Kidney (tissue), 14 donors: ENCODE measurements around the gene PARD6G. TPM values are rescaled to one million over a fixed set of nuclear protein-coding genes. Genes with fewer than 3 reads are reported as not detected.

ENCODE experiments used
- DNase-seq, 5 donors: peaks; one replicate each; pipeline ENCODE4 v3.0.0-alpha.2; 2013 to 2020
- FAIRE-seq: peaks from 2 replicates; lab custom pipeline; 2012; peaks lifted over from hg19 to GRCh38; lab: Jason Lieb, UNC
- H3K27ac ChIP-seq, 2 donors: one replicate each; pipeline ENCODE4 v1.7.0; 2013; ENCODE audit warnings: low read depth in 2 of 2, low read length in 2 of 2, inconsistent platforms in 1 of 2
- H3K27me3 ChIP-seq: one replicate; pipeline ENCODE4 v1.7.1; 2013; ENCODE audit warnings: low read length, inconsistent platforms; ENCODE audit not compliant: control insufficient read depth, insufficient read depth
- H3K36me3 ChIP-seq, 3 donors: one replicate each; pipeline versions ENCODE4 v1.7.0 to v1.7.1; 2013; ENCODE audit warnings: low read length in 3 of 3, control low read depth in 1 of 3, inconsistent platforms in 1 of 3; ENCODE audit not compliant: insufficient read depth in 3 of 3, control insufficient read depth in 2 of 3
- H3K4me1 ChIP-seq, 3 donors: one replicate each; pipeline versions ENCODE4 v1.7.0 to v1.7.1; 2013; ENCODE audit warnings: low read length in 3 of 3, inconsistent platforms in 1 of 3, low read depth in 1 of 3; ENCODE audit not compliant: control insufficient read depth in 2 of 3, insufficient read depth in 2 of 3
- H3K4me3 ChIP-seq, 3 donors: one replicate each; pipeline versions ENCODE4 v1.7.0 to v1.8.1; 2013; ENCODE audit warnings: low read length in 3 of 3, control low read depth in 1 of 3, inconsistent platforms in 1 of 3
- H3K9ac ChIP-seq, 3 donors: one replicate each; pipeline versions ENCODE4 v1.7.0 to v1.7.1; 2013; ENCODE audit warnings: low read length in 3 of 3, control low read depth in 1 of 3, inconsistent platforms in 1 of 3
- H3K9me3 ChIP-seq, 3 donors: one replicate each; pipeline versions ENCODE4 v1.7.0 to v1.7.1; 2013; ENCODE audit warnings: low read length in 3 of 3, control low read depth in 1 of 3, inconsistent platforms in 1 of 3; ENCODE audit not compliant: control insufficient read depth in 2 of 3, insufficient read depth in 1 of 3
- intact Hi-C: fragments of 100-400 bp; cut with DNase I; formaldehyde crosslinking; loops from one replicate; pipeline ENCODE4 v1.11.1; 2022
- polyA plus RNA-seq: library from polyadenylated mRNA; stranded (reverse); fragments of 350-450 nt; fragmentation: Illumina TruSeq; extraction: RNeasy Lipid Tissue Mini Kit (QIAGEN cat#74804); gene quantifications from one replicate; pipeline ENCODE4 v1.2.3, GENCODE V29; 2014; ENCODE audit warnings: low read depth, low replicate concordance; ENCODE audit not compliant: insufficient read depth
- total RNA-seq: library from RNA; stranded (reverse); fragmentation: NEBNext Ultra II Directional; extraction: Animal tissue kit (Norgen Biotek cat#: 25700); gene quantifications from one replicate; pipeline ENCODE4 v1.2.1, GENCODE V29; 2021
- TF ChIP-seq, protein P1 (sequence below): IDR thresholded peaks from 3 replicates; pipeline ENCODE4 v1.5.1; 2012; ENCODE audit warnings: mild to moderate bottlenecking, moderate library complexity, borderline replicate concordance; ENCODE audit not compliant: insufficient read depth; ENCODE audit errors: extremely low read depth
- donor health status: control.
- donor health status: control.
- donor health status: control.
- donor health status: control.
- donor health status: control.
- donor health status: DM: yes; HTN: yes; CAD: no.
- donor health status: Normal renal cell carcinoma (clear cell type).

Gene PARD6G
- total and polyA plus RNA-seq, 2 donors from 2014 or later: 1.9 to 10.7 TPM

DNA sequence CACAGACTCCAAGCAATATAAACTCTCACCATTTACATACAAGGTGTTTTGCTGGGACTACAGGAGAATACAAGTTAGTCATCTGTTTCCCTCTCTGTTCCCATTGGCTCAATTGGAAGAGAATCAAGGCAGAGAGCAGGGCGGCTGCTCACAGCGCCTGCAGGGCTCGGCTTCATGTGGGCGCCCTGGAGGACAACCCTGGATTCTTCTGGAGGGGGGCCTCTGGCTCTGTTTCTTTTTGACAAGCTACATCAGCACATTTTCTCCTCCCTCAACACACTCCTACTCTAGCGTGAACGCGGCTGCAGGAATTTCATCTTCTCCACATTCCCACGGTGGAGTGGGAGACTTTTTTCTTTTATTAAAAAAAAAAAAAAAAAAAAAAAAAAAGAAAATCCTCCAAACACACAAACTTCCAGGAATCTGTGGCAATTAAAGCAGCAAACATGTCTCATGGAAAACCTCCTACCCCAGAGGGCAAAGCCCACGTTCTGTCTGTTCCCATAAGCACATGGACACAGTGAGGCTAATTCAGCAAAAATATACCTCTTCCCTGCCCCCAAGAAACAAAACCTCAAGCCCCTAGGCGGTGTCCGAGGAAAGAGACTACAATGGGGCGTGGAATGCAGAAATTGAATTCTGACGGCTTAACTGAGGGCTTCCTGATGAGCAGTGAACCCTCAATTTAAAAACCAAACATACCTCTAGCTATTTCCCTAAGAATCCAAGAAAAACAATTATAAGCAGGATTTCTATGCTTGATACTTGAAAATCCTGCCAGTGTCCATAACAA is 50.6 kb downstream of the PARD6G start:
- intact Hi-C loops: no loop called here
- H3K36me3 ChIP-seq: no peaks in the 10 kb centered on the region
- no peak overlapping the region for H3K4me3 ChIP-seq
- no peaks in the 10 kb centered on the region for H3K9me3 ChIP-seq
- TF ChIP-seq, protein P1, sequence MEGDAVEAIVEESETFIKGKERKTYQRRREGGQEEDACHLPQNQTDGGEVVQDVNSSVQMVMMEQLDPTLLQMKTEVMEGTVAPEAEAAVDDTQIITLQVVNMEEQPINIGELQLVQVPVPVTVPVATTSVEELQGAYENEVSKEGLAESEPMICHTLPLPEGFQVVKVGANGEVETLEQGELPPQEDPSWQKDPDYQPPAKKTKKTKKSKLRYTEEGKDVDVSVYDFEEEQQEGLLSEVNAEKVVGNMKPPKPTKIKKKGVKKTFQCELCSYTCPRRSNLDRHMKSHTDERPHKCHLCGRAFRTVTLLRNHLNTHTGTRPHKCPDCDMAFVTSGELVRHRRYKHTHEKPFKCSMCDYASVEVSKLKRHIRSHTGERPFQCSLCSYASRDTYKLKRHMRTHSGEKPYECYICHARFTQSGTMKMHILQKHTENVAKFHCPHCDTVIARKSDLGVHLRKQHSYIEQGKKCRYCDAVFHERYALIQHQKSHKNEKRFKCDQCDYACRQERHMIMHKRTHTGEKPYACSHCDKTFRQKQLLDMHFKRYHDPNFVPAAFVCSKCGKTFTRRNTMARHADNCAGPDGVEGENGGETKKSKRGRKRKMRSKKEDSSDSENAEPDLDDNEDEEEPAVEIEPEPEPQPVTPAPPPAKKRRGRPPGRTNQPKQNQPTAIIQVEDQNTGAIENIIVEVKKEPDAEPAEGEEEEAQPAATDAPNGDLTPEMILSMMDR: no peak
- H3K4me1 ChIP-seq: peaks cover 0 to 7% (median 2%) of the 10 kb centered on the region in 3 donors
- H3K27ac ChIP-seq: peak overlapping the region in 1 of 2 donors; percentile 60
- peak in 4 of 5 donors; percentile 41 to 81 (median 56) for DNase-seq
- FAIRE-seq: no peak
- no peak overlapping the region for H3K9ac ChIP-seq
- H3K27me3 ChIP-seq: no peaks in the 10 kb centered on the region

DNA sequence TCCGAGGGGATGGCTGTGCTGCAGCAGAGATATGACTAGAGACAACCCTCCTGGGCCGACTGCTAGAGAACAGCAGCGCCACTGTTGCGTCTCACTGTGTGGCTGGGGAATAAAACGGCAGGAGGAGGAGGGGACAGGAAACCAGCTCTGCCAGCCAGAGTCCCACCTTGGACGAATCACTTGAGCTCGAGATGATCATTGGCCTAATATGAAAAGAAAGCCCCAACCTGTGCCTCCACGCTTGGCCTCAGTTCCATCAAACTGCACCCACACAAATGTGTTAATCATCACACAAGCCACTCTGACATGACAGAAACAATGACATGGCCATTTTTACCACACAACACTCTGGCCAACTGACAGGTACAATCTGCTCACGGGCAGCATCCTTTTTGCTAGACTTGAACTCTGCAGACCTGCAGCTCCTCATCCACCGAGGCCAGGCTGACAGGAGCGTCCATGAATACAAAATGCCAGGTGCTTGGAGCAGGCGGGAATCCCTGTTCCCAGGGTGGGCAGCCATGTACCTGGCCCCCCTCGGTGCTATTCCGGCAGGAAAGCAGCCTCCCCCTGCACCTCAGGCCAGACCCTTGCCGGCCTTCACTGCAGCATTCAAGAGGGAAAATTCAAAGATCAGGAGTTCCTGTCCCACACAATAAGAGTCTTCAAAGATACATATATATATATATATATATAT is 52.3 kb downstream of the PARD6G start:
- FAIRE-seq (no peak), DNase-seq (peak in 1 of 5 donors; percentile 9)
- intact Hi-C loops: no loop called here
- H3K4me1 ChIP-seq: peaks cover 0 to 7% (median 2%) of the 10 kb centered on the region in 3 donors
- TF ChIP-seq, protein P1: no peak
- no peaks in the 10 kb centered on the region for H3K9me3 ChIP-seq
- no peak overlapping the region for H3K9ac ChIP-seq
- H3K27ac ChIP-seq: no peak overlapping the region
- no peaks in the 10 kb centered on the region for H3K36me3 ChIP-seq
- no peak overlapping the region for H3K4me3 ChIP-seq
- H3K27me3 ChIP-seq: no peaks in the 10 kb centered on the region

DNA sequence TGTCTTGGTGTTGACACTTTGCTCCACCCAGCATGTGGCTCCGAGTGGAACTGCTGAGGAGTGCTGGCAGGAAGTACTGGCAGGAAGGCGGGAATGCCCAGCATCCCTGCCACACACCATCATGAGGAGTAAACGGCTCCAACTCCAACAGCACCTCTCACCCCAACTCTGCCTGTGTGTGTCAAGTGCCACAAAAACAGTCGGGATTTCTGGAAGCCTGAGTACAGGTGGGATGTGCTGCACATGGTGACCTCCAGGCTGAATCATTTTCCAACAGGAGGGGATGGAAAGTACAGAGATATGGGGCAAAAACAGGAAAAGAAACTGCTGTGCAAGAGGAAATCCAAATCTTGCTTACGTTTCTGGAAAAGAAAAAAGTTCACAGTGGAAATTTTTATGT is 53.6 kb downstream of the PARD6G start:
- no peak overlapping the region for H3K4me3 ChIP-seq
- H3K9ac ChIP-seq: no peak overlapping the region
- H3K36me3 ChIP-seq: no peaks in the 10 kb centered on the region
- no peak for FAIRE-seq
- H3K27me3 ChIP-seq: no peaks in the 10 kb centered on the region
- no peaks in the 10 kb centered on the region for H3K9me3 ChIP-seq
- TF ChIP-seq, protein P1: no peak
- DNase-seq: peak in 1 of 5 donors; percentile 27
- H3K27ac ChIP-seq: no peak overlapping the region
- intact Hi-C loops: no loop called here
- H3K4me1 ChIP-seq: peaks cover 0 to 7% (median 2%) of the 10 kb centered on the region in 3 donors
